ENCODE measurements around the gene THRSP.
"Not testable (repeated sequence)": the region's sequence is repeated elsewhere in the genome, so short reads cannot be mapped to it uniquely, and the experiment has no call there.

THRSP gene

DNA sequence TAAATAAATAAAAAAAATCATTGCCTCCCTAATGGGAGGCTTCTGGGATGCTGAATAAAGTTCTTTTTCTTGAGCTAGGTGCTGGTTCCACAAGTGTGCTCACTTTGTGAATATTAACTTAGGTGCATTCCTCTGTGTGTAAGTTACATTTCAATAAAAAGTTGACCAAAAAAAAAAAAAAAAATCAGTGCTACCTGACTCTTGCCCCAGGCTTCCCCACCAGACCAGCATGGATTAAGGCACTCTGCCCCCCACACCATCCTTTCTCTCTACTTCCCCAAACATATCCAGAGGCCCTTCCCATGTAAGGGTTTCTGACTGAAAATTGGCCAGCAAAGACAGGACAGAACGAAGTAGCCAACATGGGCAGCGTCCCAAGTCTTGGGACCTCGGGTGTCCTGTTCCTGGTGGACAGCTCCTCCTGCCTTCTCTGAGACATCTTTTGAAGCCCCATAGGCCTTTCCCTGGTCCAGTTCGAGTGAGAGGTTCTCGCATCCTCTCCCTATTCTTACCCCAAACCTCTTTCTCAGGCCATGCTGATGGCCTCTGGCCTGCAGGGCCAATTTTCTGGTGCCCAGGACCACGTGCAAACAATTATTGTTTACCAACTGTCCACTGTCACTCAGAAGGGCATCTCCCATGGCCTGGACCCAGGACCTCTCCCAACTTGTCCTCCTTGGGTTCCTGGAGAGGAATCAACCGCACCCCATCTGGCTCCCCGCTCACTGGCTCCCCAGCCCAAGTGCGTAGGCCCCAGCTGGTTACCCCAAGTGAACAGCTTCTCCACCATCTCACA lies 25.6 kb upstream of the THRSP start:
- no peak for DNase-seq
- Mint-ChIP-seq H3K9me3 (no peaks in the 10 kb centered on the region), H3K27ac (peak overlapping the region; percentile 18), H3K36me3 (ENCODE audit: low read depth) (no peaks in the 10 kb centered on the region), H3K4me1 (peaks cover 31% of the 10 kb centered on the region), H3K4me3 (no peak overlapping the region), H3K27me3 (ENCODE audit: low read depth, poor library complexity) (peaks cover 2% of the 10 kb centered on the region)
- TF ChIP-seq, protein P1, sequence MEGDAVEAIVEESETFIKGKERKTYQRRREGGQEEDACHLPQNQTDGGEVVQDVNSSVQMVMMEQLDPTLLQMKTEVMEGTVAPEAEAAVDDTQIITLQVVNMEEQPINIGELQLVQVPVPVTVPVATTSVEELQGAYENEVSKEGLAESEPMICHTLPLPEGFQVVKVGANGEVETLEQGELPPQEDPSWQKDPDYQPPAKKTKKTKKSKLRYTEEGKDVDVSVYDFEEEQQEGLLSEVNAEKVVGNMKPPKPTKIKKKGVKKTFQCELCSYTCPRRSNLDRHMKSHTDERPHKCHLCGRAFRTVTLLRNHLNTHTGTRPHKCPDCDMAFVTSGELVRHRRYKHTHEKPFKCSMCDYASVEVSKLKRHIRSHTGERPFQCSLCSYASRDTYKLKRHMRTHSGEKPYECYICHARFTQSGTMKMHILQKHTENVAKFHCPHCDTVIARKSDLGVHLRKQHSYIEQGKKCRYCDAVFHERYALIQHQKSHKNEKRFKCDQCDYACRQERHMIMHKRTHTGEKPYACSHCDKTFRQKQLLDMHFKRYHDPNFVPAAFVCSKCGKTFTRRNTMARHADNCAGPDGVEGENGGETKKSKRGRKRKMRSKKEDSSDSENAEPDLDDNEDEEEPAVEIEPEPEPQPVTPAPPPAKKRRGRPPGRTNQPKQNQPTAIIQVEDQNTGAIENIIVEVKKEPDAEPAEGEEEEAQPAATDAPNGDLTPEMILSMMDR (IDR thresholded peaks at IDR 0.05), result no peak

DNA sequence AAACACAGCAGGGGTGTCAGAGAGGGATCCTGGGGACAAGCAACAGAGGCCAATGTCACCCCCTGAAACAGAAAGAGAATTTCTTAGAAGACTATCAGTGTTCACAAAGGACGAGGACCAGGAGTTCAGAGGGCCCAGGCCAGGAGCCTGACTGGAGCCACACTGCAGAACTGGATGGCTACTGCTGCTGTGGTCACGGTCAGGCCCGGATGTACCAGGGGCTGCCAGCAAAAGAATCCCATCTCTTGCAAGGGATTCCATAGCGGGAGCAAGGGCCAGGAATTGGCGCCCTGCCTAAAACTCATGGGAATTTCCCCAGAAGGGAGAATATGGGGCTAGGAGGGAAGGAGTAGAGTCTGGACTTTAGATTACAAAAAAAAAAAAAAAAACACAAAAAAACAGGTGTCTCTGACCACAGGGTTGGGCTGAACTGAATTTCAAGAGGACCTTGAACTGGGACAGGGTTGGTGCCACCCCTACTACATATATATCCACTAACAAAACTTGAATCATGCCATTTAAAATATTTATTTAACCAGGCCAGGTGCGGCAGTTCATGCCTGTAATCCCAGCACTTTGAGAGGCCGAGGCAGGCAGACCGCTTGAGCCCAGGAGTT lies 24.9 kb upstream of the THRSP start:
- DNase-seq, result no peak
- Mint-ChIP-seq H3K9me3 (no peaks in the 10 kb centered on the region), H3K27ac (no peak overlapping the region), H3K4me3 (no peak overlapping the region), H3K27me3 (ENCODE audit: low read depth, poor library complexity) (peaks cover 5% of the 10 kb centered on the region), H3K36me3 (ENCODE audit: low read depth) (no peaks in the 10 kb centered on the region), H3K4me1 (peaks cover 31% of the 10 kb centered on the region)
- TF ChIP-seq, protein P1 (IDR thresholded peaks at IDR 0.05), result no peak

DNA sequence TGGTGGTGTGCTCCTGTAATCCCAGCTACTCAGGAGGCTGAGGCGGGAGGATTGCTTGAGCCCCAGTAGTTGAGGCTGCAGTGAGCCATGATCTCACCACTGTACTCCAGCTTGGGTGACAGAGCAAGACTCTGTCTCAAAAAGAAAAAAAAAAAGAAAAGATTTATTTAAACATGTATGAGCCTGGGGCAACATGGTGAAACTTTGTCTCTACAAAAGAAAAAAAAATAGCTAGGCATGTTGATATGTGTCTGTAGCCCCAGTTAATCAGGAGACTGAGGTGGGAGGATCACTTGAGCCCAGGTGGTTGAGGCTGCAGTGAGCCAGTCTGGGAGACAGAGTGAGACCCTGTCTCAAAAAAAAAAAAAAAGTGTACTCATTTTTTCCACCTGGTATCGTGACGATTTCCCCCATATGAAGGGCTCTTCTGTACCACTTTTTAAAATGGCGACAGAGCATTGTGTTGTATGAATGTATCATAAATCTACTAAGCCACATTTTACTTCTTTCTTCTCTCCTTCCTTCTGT lies 24.2 kb upstream of the THRSP start:
- TF ChIP-seq, protein P1 (IDR thresholded peaks at IDR 0.05), result no peak
- H3K4me1 Mint-ChIP-seq, result peaks cover 31% of the 10 kb centered on the region
- no peak for DNase-seq
- peaks cover 10% of the 10 kb centered on the region for H3K27me3 Mint-ChIP-seq (ENCODE audit: low read depth, poor library complexity)
- H3K4me3 Mint-ChIP-seq, result no peak overlapping the region
- H3K36me3 Mint-ChIP-seq (ENCODE audit: low read depth), result no peaks in the 10 kb centered on the region
- no peaks in the 10 kb centered on the region for H3K9me3 Mint-ChIP-seq
- H3K27ac Mint-ChIP-seq, result no peak overlapping the region

DNA sequence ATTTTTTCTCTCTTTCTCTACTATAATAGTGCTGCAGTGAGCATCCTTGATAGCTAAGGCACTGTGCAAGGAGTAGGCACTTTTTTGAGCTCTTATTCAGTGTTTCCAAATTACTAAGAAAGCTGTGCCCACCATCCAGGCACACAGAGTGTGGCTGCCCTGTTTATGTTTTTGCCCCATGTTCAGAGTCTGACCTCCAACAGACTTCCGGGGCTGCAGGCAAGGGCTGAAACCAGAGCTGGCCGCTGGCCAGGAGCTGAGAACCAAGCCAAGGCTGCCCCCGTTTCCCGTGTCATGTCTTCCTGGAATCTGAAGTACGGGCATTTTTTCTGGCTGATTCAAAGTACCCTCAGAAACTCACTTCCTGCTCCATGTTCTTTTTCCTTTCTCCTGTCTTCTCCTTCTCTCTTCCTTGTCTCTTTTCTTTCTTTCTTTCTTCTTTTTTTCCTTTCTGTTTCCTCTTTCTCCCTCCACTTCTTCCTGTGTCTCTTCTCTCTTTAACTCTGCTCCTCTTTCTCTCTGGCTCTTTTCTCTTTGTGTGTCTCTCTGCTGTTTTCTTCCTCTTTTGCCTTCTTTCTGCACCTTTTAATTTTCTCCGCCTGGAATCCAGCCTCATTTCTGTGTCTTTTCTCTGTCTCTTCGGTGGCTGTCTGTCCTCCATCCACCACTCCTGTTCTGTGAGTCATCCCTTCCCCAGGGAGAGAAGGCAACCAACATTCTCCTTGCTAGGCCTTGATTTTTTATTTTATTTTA lies 23.6 kb upstream of the THRSP start:
- DNase-seq, result peak; percentile 32
- Mint-ChIP-seq H3K27ac (peak overlapping the region; percentile 75), H3K4me3 (peak overlapping the region; percentile 12), H3K9me3 (no peaks in the 10 kb centered on the region), H3K4me1 (peaks cover 31% of the 10 kb centered on the region), H3K36me3 (ENCODE audit: low read depth) (no peaks in the 10 kb centered on the region), H3K27me3 (ENCODE audit: low read depth, poor library complexity) (peaks cover 16% of the 10 kb centered on the region)
- TF ChIP-seq, protein P1 (IDR thresholded peaks at IDR 0.05), result no peak

DNA sequence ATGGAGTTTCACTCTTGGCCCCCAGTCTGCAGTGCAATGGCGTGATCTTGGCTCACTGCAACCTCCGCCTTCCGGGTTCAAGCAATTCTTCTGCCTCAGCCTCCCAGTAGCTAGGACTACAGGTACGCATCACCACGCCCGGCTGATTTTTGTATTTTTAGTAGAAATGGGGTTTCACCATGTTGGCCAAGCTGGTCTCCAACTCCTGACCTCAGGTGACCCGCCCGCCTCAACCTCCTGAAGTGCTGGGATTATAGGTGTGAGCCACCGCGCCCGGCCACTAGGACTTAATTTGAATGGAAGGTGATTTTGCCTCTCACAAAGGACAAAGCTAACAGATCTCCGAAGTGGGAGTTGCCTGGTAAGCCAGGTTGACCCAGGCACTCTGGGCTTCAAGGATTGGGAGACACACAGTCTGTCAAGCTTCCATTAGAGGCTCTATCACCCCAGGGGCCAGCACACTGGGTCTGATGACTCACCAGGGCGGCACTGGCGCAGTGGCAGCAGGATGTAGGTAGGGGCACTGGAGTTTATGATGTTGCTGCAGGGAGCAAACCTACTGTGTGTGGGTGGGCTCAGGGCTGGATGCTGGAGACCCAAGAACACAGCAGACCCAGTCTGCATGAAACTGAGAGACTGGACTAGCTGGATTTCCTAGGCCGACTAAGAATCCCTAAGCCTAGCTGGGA lies 22.8 kb upstream of the THRSP start:
- DNase-seq, result no peak
- H3K4me3 Mint-ChIP-seq, result no peak overlapping the region
- H3K27ac Mint-ChIP-seq, result no peak overlapping the region
- H3K9me3 Mint-ChIP-seq, result no peaks in the 10 kb centered on the region
- H3K36me3 Mint-ChIP-seq (ENCODE audit: low read depth), result no peaks in the 10 kb centered on the region
- H3K27me3 Mint-ChIP-seq (ENCODE audit: low read depth, poor library complexity), result peaks cover 20% of the 10 kb centered on the region
- peaks cover 35% of the 10 kb centered on the region for H3K4me1 Mint-ChIP-seq
- TF ChIP-seq, protein P1 (IDR thresholded peaks at IDR 0.05), result no peak

DNA sequence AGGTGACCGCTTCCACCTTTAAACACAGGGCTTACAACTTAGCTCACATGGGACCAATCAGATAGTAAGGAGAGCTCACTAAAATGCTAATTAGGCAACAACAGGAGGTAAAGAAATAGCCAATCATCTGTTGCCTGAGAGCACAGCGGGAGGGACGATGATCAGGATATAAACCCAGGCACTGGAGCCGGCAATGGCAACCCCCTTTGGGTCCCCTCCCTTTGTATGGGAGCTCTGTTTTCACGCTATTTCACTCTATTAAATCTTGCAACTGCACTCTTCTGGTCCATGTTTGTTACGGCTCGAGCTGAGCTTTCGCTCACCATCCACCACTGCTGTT lies 22.3 kb upstream of the THRSP start:
- not testable (repeated sequence) for H3K36me3 Mint-ChIP-seq (ENCODE audit: low read depth); DNase-seq; H3K4me3 Mint-ChIP-seq; H3K9me3 Mint-ChIP-seq
- peak overlapping the region; percentile 75 for H3K27ac Mint-ChIP-seq
- H3K4me1 Mint-ChIP-seq, result peaks cover 40% of the 10 kb centered on the region
- peaks cover 20% of the 10 kb centered on the region for H3K27me3 Mint-ChIP-seq (ENCODE audit: low read depth, poor library complexity)

All from nephron progenitor cell (in vitro differentiated cells).